SW 1271 (cell line): Measurements from ENCODE around the gene MAP3K9.

Experiments used
- DNase-seq, 2 experiments: peaks; one replicate each; lab custom pipeline; 2025; lab: John Stamatoyannopoulos, UW

MAP3K9 gene

DNA sequence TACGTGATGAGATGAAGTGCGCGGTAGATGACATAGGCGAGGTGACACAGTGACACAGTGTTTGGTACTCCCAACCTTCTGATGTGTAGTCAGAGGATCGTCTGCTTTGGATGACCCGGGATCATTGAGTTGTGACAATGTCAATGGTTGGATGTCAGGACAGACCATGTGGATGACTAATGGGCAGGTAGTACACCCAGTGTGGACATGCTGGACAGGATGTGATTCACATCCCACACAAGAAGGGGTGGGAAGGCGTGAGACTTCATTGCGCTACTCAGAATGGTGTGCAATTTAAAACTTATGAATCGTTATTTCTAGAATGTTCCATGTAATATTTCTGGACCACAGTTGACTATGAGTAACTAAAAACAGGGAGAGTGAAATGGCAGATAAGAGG is 23.8 kb downstream of the MAP3K9 start:
- DNase-seq, result peak in 1 of 2 experiments; percentile 7

DNA sequence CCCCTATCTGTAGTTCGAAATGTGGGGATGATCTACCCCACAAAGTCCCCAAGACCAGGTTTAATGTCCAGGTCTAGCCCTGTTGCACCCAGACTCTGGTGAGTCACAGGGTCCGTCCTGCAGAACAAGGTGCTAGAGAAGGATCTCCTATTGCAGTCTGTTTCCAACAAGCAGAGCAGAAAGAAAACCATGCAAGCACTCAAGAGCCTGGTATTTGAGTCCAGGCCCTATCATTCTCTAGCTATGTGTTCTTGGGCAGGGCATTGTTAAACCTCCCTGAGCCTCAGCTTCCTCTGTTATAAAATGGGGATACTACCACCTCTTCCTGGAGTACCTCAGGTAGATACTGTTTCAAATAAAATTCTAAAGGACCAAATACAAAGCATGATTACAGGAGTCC is 24.4 kb downstream of the MAP3K9 start:
- DNase-seq, result no peak

DNA sequence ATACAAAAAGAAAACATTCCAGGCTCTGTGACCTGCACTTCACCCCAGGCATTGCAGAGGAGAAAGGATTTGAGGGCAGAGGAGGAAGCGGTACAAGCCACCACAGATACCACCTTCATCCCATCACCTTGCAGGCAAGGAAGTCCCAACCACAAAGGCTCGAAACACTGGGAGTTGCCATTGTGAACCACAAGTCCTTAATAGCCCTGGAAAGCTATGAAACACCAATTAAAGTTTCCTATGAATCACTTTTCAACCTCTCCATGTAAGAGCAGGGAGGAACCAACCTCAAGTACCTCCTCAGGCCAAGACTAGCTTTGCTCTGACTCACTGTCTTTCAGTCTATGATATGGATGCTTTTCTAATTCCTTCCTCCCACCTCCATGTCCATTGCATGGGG is 27.0 kb downstream of the MAP3K9 start:
- peak in 1 of 2 experiments; percentile 33 for DNase-seq

DNA sequence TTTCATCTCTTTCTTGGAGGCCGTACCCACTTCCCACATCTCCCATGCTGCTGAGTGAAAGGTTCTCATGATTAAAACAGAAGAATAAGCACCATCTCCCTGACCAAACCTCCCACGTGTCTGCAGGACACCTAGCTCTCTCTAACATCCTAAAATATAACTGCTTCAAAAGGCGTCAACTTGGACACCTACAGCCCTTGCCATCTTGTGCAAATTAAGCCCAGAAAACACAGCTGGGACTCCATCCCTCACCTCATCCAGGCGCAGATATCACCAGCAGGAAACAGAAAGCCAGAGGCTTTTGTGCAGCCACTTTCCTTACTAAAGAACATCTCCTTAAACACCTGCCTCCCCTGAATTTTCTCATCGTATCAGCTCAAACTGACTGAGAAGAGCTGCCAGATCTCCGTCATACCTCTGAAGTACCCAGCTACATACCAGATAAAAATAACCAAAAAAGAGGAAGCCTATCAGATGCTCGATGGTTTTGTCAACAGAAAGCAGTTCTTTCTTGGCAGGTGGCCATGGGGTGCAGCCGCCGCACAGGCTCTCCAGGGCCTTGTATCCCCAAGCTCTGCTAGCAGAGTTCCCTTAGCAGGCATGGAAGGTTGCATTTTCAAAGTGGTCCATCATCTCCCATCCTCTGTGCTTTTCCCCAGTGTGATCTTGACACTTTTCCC is 28.8 kb downstream of the MAP3K9 start:
- DNase-seq, result no peak

DNA sequence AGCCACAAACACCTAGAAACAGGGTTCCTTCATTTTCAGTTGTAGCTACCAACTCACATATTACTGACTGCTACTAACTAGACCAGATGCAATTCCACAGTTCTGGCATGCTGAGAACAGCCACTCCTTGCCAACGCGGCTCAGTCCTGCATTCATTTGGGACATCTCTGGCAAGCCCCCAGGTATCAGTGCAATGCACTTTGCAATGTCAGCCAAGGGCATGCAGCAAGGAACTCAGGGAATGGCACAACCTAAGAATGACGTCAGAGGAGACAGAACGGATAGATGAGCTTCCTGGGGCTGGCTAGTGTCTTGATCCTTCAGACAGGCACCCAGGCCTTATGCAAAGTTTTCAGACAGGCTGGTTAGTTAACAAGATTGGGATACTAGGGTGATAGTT is 29.6 kb downstream of the MAP3K9 start:
- DNase-seq, result no peak

DNA sequence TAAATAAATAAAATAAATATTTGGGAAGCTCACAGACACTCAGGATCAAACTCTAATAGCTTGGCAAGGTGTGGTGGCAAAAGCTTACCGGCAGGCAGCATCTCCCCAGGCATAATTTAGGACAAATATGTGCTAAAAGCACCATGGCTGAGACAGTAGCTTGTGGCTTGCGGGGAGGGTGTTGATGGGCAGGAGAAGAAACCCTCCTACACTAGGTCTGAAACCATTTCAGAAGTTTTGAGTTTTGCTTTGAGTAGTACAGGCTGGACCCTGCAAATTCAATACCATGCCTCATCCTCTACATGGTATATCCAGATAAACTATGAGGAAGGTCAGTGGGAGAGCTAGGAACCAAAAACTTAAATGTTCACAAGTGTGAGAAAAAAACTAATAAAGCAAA is 33.1 kb downstream of the MAP3K9 start:
- DNase-seq, result no peak

DNA sequence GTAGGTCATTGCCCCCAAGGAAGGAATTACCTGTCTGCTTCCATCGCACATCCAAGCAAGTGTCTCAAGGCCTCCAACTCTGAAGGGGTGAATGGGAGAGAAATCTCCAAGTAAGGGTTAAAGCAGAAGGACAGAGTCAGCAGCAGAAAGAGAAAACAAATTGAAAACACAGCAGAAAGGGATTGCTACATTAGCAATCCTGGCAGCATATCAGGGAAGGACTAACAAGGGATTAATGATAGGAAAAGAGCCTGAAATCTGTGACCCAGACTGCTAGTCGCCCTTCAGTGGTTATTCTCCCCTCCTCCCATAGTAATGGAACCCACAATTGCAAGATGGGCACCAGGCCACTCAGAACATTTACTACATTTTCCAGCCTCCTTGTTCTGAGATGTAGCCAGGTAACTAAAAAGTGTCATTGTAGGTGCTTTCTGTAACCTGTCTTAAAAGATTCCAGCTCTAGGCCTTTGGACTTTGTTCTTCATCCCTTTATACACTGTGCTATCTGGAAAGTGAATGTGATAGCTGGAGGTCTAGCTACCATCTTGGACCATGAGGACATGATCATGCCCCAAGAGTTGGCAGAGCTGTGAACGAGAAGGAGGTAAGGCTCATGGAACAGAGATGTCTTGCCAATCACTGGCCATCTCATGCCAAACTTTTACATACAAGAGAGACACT is 36.0 kb downstream of the MAP3K9 start:
- DNase-seq, result no peak

DNA sequence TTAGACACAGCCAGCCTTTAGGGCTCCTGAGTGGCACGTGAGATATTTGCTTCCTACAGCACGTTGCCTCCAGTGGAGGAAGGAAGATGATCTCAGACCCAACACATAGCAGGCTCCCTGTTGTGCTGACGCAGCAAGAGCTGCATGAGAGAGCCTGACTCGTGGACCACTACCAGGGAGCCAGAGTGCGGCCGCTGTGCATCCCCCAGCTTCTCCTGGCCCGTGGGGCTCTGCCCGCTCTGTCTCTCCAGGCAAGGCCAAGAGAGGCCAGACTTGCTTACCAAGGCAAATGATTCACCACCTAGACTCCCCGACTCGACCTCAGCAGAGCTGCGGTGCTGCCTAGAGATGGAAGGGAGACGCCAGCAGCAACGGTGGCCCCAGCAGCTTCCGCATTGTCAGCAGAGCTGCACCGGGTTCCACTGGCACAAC is 37.5 kb downstream of the MAP3K9 start:
- DNase-seq, result no peak

DNA sequence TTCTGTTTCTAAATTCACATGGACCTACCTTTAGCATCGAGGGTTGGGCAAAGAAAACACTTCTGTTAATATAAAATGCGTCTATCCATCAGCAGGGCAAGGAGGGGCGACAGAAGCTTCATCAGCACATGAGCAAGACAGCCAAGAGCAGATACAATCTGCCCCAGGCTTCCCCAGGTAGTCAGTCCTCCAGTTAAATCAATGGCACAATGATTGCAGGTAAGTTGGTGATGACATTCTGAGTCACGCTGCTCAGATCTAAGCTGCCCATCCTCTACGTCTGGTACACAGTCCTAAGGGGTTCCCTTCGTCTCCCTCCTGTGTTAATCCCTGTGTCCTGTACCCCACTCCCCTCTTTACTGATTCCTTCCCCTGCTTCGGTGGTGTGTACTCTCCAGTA is 38.8 kb downstream of the MAP3K9 start:
- DNase-seq, result no peak

DNA sequence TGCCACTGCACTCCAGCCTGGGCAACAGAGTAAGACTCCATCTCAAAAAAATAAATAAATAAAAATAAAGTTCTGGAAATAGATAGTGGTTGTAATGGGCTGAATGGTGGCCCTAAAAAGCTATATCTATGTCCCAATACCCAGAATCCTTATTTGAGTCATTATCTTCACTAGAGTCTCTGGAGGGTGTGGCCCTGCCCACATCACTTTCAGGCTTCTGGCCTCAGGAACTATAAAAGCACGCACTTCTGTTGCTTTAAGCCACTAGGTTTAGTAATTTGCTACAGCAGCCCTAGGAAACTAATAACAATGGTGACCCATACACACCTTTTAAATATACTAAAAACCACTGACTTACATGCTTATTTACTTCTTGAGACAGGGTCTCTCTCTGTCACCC is 49.9 kb downstream of the MAP3K9 start:
- DNase-seq, result no peak

DNA sequence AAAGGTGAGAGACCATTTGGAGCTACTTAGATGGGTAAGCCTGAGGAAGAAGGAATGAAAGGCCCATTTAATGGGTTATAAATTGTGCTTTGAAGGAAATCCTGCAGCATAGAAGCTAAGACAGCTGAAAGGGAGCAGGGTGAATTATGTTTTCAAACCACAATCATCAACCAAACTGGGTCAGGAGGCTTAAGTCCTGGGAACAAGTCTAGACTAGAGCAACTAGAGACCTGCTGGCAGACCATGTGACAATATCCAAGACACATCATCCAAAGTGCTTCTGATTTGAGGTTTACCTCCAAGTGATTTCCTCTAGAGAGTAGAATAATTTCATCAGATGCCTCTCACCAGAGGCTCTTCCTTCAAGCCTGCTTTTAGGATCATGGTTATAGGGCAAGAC is 53.7 kb downstream of the MAP3K9 start:
- no peak for DNase-seq

DNA sequence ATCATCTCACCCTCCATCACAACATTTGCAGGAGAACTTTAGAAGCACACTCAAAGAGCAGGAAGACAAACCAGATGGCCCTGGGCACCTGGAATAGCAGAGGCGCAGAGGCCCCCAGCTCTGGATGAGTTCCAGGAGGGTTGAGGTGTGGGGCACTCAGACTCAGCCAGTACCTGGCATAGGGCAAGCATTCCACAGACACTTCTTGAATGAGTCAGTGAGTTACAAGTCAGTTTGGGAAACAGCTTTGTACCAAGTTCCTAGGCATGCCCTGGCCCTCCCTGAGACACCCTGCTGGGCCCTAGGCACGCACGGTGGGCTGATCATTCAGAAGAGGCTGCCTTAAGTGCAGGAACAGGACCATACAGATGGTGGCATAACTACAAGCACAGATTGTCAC is 54.3 kb downstream of the MAP3K9 start:
- DNase-seq, result peak in 1 of 2 experiments; percentile 77

DNA sequence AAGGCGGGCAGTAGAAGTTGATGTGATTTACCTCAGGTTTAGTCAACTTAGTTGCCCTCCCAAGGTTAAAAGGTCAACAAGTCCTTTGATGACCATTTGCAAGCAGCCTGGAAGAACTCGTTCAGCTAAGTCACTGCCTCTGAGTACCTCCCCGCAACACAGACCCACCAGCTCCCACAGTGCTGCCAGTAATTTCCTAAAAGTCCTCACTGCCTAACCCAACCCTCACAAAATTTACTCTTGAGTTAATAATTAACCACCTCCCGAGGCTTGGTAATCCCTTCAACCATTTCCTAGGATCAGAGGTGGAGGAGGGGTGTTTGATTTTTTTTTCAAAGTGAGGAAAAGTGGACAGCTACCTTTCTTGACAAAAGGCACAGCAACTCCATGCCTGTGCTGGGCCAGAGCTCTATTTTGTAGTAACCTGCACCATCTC is 55.8 kb downstream of the MAP3K9 start:
- no peak for DNase-seq

DNA sequence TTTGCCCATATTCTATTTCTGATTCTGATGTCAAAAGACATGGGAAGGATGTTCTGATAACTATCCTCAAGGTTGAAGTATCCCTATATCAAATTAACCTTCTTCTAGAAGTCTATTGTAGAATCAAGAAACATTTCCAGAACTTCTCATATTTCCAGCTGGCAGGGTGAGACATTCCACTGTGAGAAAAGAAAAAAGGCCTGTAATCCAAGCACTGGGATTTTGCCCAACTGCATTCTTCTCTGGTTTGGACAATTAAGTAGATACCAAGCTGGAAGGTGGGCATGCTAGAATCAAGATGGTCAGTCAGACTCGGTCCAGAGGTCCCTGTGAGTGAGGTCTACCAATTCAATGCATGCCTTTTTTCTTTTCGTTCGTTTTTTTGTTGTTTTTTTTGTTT is 60.9 kb downstream of the MAP3K9 start:
- DNase-seq, result no peak

DNA sequence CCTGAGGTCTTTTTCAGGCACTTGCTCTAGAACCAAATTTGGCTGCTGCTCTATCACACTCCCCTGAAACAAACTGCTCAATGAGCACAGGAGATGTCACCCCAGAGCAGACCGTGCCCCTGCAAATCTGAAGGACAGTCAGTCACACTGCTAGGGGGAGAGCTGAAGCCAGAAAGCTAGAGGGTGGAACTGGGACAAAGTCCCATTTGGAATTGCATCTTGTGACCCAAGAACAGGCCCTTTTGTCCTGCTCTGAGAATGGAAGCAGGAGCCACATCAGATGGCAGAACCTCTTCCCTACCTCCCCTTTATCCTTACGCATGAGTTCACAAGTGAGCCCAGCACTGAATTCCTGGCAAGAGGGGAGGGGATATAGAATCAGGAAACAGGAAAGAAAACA is 64.7 kb downstream of the MAP3K9 start:
- DNase-seq, result no peak

DNA sequence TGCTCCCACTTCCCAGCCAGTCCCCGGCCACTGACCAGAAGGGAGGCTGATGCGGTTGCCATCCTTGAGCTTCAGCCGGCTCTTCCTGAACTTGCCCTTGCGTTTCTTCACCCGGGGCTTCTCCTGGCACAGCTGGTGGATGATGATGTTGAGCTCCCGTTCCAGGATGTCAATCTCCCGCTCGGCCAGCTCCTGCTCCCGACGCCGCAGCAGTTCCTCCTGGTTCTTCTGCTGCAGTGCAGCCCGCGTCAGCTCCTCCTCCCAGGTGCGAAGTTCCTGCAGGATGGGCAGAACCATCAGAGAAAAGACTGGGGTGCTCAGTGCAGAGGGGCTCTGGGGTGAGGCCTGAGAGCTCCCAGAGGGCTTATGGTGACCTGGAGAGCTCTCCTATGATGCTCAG is 67.0 kb downstream of the MAP3K9 start:
- no peak for DNase-seq

DNA sequence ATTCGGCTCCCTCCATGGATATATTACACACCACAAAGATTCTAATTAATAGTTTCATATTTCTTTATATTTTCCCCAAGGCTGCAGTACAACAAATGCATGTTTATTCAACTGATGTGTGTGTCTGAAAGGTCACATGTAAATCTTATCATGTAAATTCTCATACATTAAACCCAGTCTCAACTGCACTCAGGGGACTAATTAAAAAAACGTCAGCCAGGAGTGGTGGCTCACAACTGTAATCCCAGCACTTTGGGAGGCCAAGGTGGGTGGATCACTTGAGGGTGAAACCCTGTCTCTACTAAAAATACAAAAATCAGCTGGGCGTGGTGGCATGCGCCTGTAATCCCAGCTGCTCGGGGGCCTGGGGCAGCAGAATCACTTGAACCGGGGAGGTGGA is 67.8 kb downstream of the MAP3K9 start:
- no peak for DNase-seq

DNA sequence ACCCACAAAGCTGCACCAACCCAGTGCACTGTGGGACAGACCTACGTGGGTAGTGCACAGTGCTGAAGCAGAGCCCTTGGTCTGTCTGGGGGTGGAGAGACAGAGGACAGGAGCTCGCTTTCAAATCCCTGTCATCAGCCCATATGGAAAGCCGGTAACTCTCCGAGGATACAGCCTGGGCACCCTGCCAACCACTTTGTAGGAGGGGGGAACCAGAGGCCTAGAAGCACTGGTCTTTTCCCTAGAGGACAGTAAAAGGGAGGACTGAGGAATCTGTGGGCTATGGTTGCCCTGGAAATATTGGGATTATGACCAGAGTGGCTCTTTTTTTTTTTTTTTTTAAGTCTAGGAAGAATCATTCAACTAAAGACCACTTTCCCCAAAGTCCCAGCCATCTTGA is 74.3 kb downstream of the MAP3K9 start:
- DNase-seq, result no peak

DNA sequence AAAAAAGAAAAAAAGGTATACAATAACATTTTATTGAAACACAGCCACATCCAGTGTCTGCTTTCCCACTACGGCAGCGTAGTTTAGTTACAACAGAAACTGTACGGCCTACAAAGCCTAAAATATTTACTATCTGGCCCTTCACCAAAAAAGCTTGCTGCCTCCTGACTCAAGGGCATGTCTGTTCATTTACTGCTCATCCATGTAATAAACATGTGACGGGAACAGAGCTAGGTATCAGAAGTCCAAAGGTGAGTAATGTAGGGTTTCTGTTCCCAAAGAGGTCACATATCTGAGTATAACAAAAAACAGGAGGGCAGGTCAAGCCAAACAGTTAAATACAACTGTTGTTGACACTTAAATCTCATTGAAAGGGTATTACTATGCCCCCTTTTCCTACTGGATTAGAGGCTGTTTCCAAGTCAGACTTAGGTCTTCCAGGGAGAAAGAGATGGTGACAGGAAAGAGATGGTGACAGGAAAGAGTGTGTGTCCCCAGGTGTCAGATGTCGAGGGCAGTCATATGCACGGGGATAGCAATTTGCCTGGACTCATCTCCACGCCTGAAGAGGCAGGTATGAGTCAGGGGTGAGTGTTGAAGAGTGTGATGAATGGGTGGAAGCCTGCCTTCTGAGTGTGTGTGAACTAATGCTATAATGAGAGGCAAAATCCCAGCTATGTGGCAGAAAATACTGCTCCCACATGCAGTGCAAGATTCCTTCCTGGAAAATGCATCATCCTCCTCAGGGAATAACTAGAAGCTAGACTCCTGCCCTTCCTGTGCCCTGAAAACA is 77.7 kb downstream of the MAP3K9 start:
- no peak for DNase-seq

DNA sequence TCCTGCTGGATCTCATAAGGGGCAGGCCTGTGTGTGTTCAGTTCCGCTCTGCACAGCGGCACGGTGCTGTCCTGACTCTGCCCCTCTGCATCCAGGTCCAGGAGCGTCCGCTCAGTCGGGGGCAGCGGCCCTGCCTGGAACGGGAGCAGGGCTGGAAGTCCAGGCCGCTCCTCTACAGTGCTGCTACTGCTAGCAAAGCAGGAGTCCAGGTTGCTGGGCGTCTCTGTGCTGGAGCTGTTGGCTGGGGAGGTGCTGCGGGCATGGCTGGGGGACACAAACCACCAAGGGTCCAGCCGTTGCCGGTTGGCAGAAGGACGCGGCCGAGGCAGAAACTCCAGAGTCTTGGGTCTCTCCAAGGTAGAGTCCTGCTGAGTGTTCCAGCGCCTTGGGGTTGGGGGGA is 78.9 kb downstream of the MAP3K9 start:
- no peak for DNase-seq

DNA sequence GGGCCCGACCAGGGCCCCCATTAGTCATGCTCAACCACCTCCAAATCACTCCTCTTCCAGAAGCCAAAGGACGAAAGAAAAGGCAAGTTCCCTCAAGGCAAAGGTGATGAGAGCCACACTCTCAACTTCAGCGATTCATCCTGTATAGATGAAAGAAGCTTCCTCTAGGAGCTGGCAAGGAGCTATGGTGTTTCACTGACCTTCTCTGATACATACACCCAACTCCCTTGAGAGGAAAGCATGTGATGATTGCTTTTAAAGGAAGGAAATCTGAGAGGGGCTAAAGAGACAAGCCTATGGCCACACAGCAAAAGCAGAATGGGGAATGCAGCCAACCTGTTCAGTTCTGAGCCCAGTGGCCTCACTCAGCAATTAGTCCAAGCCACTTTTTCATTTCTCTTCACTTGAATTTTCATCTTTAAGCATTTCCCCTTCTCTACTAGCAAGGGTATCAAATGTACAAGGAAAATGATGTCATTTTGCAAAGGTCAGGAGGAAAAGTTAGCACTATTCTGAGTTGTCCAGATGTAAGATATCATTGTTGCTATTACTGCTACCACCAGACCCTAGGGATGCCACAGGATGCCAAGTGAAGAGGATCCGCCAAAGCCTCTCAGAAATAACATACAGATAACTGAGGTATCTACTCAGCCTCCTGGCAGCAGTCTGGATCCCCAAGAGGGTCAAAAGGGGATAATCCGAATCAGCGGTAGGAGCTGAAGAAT is 82.5 kb downstream of the MAP3K9 start:
- DNase-seq, result no peak

DNA sequence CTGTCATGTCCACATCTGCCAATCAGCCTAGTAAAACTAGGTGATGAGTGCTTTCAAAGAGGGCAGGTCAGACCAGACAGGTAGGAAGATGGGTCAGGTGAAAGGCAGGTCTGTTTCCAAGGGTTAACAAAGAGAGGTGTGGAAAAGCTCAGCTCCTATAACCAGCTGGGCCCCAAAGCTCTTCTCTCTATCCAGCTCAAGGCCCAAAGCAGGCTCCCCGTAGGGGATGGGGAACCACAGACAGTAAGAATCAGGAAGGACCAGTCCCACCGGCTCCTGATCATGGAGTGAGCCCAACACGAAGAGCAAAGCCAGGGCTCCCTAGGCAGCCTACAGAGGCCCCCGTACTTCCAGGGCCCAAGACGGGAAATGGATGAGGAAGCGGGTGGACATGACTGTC is 84.4 kb downstream of the MAP3K9 start:
- DNase-seq, result no peak
